Stimulated activated CD8-positive, alpha-beta memory T cell treated with anti-CD3 and anti-CD28 coated beads, Interleukin-7, amount 100 ng/mL, for 1 hour (primary cell): ENCODE measurements around the gene CARMIL1.

ENCODE experiments used
- DNase-seq, 2 donors: peaks; one replicate each; pipeline ENCODE4 v3.0.0-alpha.2; 2020; ENCODE audit warnings: low read depth in 2 of 2

CARMIL1 gene

DNA sequence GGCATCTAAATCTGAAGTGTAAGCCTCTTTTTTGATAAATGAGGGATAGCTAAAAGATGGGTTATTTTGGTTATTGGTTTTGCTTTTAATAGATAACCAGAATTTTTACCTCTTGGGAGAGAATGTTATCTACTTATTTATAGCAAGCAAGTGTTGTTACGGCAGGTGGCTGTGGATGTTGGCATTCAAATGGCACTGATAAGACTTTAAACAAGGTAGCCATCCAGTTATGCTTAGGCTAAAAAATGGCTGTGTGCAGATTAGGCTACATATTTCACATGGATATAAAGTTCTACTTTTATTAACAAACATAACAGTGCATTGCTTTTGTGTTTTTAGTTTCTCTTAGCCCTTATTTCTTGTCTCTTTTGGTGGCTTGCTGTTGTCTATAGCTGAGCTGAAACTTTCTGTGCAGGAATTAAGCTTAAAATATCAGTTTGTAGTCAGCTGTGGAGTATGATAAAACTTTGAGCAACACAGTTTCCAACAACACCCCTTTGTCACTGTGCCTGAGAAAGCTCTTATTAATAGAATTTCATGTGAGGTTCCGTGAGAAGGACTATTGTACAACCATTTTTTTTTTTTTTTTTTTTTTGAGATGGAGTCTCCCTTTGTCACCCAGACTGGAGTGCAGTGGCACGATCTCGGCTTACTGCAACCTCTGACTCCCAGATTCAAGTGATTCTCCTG lies 28.8 kb downstream of the CARMIL1 start:
- DNase-seq = no peak

DNA sequence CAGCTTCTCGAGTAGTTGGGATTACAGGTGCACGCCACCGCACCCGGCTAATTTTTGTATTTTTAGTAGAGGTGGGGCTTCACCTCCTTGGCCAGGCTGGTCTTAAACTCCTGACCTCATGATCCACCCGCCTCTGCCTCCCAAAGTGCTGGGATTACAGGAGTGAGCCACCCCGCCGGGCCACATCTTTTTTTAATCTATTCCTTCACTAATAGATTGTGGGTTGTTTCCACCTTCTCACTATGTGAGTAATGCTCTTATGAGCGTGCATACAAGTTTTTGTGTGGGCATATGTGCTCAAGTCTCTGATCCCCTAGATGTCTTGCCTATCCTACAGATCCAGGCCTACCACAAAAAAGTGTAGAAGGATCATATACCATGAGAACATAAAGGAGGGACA lies 30.7 kb downstream of the CARMIL1 start:
- no peak for DNase-seq

DNA sequence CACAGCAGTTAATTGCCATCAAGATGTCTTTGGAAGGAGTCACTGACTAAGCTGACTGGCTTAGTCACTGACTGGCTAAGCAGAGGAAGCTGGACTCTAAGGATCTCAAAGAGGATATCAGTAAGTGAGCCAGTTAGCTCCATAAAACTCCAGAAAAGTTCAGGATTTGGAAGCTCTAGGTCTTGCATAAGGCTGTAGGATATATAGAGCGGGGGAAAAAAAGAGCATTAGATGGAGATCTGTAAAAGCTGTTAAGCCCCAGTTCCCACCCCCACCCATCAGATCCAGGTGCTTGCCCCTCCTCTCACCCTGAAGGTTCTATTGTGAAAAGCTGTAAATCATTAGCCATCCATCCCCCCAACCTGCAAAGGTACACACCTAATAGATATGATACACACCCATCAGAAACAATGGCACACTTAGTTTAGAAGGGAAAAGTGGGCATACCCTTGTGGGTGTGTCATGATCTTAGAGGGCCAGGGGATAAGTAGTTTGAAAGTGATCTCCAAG lies 32.2 kb downstream of the CARMIL1 start:
- DNase-seq = no peak

DNA sequence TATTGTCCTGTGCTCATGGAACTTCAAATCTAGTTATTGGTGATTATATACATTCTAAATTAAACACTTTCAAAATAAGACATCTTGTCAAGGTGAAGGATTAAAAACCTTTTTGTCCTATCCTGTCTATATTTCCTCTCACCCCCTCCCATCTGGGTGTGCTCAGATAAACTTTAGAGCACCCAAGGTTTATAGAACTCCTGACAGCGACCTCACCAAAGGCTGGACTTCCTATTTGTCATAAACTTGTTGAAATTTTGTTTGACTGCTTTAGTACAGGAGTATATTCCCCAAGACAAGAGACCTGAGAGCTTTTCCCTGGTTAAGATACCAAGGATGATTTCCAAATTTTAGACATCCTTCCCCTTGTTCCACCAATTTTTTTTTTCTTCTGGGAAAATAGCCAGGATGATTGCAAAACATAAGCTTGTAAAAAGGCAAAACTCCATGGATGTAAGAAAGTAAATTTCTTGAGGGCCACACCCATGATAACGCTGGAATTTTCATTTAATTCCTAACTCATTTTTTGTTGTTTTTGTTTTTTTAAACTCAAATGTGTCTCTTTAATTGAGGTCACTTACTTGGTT lies 33.0 kb downstream of the CARMIL1 start:
- DNase-seq = no peak

DNA sequence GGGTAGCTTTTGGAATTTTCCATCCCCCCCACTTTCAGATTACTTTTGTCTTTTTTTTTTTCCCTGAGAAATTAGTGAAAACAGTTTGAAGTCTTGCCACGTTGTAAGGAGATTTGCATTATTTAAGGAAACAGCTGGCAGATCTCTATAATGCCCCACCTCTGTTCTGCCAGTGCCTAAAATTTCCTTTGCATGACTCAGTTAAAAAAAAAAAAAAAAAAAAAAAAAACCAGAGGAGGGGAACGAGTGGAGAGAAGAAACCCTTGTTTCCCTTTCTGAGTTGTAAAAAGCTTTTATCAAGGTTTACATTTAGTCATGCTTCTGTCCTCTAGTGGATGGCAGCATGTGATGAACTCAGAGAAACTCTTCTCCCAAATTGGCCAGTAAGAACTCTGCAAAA lies 33.5 kb downstream of the CARMIL1 start:
- no peak for DNase-seq

DNA sequence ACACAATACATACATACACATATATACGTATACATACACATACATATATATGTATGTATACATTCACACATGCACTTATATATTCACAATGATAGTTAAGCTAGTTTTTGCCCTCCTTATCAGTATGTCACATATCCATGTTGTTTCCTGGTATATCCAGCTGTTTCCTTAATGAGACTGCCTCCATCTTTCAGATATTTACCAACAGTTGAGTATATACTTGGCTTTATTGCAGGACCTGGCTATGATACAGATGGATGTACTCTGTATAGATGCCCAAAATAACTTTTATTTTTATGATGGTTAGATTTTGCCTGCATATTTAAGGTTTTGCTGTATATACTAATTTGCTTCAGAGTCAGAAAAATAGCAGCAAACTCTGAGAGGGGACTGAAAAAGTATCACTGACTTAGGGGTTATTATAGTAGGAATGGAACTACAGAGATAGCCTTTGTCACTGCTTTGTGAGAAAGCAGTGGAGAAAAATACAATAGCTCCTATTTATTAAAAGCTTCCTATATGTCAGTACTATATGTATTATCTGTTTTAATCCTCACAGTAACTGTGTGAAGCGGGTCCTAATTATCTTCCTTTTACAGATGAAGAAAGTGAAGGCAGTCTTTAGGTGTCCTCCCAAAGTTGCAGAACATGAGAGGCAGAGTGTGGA lies 35.5 kb downstream of the CARMIL1 start:
- no peak for DNase-seq

DNA sequence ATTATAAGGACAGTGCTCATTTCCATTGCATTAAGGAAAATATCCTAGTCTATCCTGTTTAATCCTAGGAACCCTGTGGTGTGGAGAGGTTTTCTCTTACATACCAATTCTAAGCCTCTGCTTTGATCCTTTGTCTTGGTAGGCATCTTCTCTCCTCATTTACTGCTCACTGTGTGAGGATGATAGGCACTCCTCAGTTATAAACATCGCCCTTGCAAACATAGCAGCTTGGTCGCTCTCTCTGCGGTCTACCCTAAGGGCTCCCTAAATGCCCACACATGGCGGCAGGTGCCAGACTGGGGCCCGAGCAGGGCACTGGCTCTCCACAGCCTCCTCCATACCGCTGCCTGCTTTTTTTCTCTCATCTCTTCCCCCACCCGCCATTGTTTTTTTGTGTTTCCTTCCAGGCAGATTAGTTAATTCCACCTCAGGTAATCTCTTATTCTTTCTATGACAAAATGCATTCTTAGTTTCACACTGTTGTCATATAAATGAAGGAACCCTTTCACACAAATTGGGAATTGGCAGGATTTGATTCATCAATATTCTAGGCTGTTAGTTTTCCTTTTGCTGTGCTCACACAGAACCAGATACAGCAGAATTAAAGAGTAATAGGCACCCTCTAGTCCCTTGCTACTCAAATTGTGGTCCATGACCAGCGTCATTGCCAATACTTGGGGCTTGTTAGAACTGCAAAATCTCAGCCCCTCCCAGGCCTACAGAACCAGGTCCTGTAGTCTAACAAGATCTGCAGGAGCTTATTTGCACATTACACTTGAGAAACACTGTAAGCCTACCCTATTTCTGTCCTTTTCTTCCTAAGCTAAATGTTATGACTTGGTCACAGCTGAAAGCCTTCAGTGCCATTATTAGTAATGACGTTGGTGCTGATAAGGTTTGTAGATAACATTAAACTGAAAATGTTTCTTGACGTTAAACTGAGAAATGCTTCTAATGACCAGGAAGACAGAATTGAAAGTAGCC lies 36.3 kb downstream of the CARMIL1 start:
- no peak for DNase-seq

DNA sequence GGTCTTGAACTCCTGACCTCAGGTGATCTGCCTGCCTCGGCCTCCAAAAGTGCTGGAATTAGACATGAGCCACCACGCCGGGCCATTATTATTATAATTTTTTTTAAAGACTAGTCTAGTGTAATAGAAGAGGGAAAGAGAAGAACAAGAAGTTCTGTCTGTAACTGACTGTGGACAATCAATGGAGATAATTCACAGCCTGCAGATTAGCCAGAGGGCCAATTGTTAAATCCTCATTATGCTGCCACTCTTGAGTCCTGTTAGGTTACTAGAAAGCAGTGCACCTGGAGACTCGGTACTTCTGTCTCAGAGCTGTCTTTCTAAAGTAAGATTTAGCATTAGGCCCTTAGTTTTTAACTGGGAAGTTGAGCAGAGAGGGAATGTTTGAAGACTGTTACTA lies 37.5 kb downstream of the CARMIL1 start:
- DNase-seq = no peak

DNA sequence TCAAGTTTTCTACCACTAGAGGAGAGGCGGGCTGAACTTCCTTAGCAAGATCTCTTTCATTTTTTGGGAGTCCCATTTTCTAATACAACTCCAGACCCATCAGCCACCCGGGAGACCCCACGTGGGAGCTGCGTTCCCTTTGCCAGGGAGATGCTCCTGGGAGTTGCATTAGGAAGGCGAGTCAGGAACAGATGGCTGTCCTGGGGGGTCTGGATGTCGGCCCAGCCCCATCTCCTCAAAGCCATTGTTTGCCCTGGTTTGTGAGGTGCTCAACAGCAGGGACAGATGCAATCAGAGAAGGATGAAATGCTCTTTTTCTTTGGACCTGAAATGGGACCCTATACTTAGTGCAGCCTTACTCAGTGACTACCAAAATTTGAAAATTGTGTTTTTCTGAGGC lies 39.4 kb downstream of the CARMIL1 start:
- no peak for DNase-seq

DNA sequence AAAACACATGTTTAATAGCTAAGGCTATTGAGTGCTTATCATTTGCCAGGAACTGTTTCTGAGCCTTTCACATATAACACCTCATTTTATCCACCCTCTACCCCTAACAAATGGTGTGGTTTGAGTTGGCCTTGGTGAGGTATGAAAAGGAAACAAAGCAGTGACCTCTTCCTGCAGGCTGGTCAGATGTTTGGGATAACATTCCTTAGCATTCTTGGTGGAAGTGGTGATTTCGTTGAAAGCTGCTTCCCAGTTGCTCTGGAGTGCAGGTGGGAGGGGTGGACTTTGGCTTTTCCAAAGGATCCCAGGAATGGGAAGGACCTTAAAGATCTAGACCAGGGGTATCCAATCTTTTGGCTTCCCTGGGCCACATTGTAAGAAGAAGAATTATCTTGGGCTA lies 41.3 kb downstream of the CARMIL1 start:
- no peak for DNase-seq

DNA sequence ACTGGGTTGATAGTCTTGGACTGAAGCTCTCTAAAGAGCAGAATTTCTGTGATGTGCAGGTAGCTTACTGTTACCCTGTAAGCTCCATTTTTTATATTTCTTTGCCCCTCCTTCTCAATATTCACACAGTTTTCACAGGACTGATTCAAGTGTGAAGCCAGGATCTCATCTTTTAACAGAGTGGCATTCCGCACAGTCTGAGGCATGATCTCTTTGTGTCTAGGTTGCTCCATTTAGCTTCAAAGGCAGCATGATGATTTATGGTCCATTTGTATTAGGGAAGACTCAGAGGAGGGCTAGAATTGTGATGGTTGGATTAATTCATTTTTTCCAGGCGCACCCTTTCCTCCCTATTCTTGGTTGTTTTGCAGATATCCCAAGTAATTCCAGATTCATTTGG lies 43.5 kb downstream of the CARMIL1 start:
- DNase-seq = no peak

DNA sequence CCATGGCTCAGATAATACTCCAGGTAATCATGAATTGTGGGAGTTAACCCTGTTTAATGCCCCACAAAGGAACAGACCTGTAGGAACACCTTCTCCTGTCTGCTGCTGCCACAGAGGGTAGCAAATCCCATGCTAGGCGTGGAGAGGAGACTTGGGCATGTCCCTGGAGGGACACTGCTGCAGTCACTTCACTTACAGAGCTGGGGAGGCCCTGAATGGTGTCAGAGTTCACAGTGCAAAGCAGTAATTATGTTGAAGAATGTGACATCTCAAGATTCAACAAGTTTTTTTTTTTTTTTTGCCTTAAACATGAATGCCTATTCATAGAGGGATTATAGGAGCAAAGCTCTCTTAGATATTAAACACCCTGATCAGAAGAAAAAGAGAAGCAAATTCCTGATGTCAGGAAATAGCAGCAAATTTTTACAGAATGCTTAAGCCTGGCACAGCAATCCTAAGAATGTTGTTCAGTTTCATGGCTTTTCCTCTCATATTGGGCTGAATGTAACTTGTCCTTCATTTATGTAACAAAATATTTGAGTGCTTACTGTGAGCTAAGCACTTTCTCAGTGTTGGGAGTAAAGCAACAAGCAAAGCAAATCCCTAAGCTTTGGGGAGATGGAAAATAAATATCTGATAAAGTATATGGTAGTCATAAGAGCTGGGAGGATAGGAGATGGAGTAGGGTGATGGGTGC lies 45.0 kb downstream of the CARMIL1 start:
- DNase-seq = no peak

DNA sequence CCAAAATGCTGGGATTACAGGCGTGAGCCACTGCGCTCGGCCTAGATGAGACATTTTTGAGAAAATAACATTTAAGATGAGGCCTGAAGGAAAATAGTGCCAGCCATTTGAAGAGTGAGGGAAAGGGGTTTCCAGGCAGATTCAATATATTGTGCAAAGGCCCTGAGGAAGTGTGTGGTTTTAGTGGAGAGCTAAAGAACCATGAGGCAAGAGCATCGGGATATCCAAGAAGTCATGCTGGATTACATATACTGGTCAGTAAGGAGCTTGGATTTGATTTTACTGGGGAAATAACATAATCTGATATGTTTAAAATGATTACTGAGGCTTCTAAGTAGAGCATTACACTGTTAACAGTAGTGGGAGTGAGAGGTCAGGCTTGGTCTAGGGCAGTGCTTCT lies 47.0 kb downstream of the CARMIL1 start:
- DNase-seq = no peak

DNA sequence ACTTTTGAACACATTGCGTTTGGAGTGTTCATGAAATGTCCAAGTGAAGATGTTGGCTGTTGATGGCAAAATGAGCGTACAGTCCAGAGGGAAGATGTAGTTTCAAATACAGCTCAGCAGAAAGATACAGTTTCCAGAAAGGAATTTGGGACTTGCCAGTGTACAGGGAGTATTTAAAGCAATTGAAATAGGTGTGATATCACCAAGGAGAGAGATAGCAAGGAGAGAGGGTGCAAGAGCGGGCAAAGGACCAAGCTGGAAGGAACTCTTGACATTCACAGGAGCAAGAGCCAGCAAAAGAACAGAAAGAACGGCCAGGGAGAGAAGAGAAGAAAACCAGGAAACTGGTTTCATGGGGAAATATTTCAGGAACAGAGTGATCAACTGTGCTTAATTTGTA lies 47.8 kb downstream of the CARMIL1 start:
- DNase-seq = no peak

DNA sequence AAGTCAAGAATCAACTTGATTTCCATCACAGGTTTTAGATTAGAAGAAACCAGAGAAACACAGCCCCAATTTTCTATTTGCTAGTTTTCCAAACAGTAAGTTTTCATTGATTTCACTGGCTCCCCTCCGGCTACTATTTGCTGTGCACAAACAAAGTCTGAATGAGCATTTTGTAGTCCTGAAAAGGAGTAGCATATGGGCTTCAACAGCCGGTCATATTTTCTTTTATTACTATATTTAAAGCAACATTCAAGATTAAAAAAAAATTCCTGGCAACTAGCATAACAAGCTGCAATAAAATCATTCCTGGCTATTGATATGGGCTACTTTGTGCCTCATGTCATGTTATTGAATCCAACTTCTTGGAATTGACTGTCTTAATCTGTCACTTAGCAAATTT lies 48.3 kb downstream of the CARMIL1 start:
- DNase-seq = no peak

DNA sequence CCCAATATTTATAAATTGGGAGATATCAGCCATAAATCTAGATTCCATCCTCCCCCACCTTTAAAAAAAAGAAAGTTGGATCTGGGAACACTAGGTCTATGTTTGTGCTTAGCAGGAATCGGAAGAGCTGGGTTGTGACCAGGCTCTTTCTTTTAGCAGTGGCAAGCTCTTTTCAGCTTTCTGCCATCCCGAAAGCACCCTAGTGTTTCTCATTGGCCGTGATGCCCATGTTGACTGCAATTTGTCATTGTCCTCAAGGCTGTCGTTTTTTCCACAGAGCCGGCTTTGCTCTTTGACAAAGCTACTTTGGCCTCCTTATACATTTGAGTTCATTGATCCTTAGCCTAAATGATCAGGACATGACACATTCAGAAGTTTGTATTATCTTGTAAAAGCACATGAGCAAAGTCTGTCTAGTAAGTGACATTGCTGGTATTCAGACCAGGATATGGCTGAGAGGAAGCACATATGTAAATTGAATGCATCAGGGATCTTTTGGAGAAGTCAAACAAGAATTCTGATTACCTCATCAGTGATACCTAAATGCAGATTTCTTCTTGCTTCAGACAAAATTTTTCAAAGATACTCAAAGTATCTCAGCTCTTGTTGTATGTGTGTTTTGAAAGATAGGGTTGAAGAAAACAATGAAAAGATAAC lies 50.1 kb downstream of the CARMIL1 start:
- DNase-seq = no peak

DNA sequence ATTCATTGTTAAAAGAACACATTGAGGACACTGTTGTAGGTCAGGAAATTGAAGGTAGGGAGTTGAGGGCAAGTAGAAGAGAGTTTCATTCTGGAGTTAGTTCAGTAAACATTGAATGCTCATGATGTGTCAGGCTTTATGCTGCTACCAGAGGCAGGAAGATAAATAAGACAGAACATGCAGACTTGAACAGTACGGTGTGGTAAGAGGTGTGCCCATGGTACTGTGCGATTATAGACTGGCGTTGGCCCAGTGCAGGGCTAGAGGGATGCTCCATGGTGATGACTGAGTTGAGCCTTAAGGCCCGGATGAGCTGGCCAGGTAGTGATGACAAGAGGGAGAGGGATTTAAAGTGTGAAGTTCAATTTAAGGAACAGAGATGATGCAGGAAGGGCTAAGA lies 50.8 kb downstream of the CARMIL1 start:
- no peak for DNase-seq

DNA sequence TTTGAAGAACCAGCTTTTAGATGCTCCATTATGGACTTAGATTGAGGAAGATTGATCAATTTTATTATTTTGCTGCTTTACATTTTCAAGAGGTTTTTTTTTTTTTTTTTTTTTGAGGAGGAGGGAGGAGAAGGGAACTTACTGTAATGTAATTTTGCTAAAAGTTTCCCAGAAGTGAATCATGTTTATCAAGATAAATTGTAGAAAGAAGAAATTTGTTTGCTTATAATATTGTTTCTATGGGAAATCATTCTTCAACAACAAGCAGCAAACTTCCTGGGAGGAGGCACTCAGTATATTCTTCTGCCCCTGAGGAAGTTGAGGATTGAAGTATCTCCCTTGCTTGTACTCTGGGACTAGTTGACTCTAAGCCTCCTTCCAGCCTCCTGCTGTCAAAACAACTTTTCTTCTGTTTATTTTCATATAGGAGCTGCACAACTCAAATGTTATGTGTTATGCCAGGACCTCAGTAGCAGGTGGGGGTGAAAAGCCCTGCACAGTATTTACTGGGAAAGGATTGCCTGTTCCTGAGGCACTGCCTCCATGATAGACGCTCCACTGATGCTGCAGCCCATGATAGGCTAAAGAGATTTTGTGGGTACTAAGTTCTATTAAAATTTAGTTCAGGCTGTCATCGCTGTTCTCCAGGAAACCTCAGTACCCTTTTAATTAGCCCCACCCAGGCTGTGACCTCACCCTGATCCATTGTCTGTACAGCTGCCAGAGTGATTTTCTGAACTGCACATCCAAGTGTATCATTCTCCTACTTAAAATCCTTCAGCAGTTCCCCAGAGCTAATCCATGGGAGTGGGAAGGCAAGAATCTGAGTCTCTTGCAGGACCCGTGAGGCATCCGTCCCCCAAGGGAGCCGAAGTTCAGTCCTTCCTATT lies 51.9 kb downstream of the CARMIL1 start:
- DNase-seq = no peak

DNA sequence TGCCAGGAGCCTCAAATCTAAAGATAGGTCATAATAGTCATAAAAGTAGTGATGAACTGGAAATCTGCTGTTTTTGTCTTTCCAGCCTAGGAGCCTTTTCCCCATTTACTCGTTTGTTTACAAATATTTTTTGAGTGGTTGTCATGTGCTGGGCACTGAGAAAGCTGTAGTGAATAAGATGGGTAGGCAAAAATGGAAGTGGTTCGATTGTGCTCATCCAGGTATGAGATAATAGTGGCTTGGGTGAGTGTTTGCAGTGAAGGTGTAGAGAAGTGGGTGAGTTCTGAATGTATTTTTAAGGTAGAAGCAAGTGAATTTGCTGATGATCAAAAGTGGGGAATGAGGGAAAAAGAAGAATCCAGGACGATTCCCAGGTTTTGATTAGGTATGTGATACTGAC lies 53.0 kb downstream of the CARMIL1 start:
- DNase-seq = no peak

DNA sequence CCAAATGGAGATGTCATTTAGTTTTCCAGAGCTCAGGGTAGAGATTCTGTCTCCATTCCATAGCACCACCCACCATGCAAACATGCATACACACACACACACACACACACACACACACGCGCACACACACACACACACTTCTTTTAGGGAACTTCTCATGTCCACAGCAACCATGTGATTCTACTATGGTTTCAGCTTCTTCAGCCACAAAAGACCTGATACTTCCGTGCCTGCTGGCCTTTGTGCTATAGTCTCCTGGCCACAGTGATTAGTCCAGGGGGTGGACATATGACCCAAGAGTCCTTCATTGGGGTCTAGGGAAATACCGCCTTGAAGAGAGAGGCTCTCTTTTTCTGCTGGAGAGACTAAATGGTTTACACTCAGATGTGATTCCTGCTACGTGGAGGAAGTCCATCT lies 53.5 kb downstream of the CARMIL1 start:
- no peak for DNase-seq
